GM19372 (cell line): ENCODE results near the gene BLNK.
A peak's percentile ranks its signal among the peaks of the same experiment; 100 is the strongest.
"Not testable (repeated sequence)": the region's sequence is repeated elsewhere in the genome, so short reads cannot be mapped to it uniquely, and the experiment has no call there.

Experiments used
- ATAC-seq: cut with Tn5 transposase; IDR thresholded peaks from one replicate; pipeline ENCODE4 v1.9.1; 2021; ENCODE audit warnings: mild to moderate bottlenecking, low read depth, moderate library complexity; ENCODE audit not compliant: unreplicated experiment

The BLNK gene

DNA sequence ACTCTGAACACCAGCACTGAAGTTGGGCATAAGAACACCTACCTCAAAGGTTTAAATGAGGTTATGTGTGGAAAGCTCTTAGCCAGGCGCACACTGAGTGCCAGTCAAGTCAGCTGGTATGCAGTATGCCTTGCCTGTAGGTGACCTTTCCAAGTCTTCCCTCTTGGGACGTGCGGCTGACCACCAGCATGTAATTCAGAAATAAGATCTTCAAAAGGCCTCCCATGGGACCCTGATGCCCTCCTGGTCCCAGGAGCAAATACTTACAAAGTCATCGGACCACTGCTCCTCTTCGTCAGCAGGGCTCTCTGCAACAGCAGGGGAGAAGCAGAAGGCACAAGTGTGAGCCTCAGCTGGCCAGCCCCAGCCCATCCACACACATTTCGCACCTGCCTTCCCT lies 40.8 kb downstream of the BLNK start:
- no peak for ATAC-seq

GRCh38 chr10:96229568-96230030 lies 41.8 kb downstream of the BLNK start:
- no peak for ATAC-seq

DNA sequence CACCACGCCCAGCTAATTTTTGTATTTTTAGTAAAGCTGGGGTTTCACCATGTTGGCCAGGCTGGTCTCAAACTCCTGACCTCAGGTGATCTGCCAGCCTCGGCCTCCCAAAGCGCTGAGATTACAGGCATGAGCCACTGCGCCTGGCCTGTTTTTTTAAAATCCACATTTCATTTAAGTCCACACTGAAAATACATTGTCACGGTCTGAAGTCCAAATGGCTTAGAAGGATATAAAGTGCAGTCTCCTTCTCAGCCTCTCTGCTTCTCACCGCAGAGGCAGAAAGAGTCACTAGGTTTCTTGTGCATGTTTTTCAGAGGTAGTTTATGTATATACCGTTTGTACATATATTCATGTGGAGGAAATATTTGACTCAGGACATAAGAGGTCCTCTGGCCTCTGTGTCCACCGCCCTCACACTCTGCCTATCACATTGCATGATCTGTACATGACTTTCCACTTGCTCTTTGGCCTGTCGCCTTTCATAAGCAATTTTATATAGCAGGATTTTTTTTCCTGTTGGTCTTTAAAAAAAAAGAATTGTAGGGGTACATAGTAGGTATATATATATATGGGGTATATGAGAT lies 42.9 kb downstream of the BLNK start:
- ATAC-seq = no peak

GRCh38 chr10:96227206-96227605 lies 44.2 kb downstream of the BLNK start:
- no peak for ATAC-seq

GRCh38 chr10:96225119-96225518 lies 46.2 kb downstream of the BLNK start:
- no peak for ATAC-seq

DNA sequence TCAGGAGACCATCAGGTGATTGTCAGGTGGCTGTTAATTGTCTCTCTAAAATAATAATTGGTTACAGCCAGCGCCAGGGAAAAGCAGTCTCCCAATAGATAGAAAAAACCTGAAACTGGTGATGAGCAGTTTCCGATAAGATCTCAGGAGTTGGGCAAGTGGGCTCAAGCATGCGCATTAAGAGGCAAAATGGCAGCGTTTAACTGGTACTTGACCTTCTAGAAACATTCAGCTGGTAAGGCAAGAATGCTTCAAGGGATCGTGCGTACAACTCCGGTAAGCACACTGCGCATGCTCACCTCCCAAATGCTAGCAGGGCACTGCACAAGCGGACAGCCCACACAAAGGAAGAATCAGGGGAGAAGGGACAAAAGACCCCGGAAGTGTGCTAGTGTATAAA lies 48.5 kb downstream of the BLNK start:
- ATAC-seq = no peak

- no peak for ATAC-seq
Measured at GRCh38 chr10:96222441-96222840, 48.9 kb downstream of the BLNK start.

DNA sequence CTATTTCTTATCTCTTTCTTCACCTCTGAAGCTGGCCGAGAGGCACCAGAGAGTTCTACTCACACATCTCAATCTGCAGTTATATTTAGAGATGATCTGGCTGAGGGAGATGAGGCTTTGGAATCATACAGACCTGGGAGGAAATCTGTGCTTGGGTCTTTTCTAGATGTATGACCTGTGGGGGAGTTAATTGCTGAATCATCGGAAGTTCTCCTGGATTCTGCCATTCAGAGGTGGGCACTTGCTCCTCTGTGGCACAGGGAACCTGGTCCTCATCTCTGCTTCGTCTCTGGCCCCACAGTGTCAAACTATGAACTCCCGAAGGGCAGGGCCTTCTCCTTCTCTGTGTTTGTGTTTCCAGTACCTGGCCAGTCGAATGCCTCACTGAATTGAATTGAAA lies 52.5 kb downstream of the BLNK start:
- no peak for ATAC-seq

GRCh38 chr10:96217711-96218110 lies 53.7 kb downstream of the BLNK start:
- no peak for ATAC-seq

DNA sequence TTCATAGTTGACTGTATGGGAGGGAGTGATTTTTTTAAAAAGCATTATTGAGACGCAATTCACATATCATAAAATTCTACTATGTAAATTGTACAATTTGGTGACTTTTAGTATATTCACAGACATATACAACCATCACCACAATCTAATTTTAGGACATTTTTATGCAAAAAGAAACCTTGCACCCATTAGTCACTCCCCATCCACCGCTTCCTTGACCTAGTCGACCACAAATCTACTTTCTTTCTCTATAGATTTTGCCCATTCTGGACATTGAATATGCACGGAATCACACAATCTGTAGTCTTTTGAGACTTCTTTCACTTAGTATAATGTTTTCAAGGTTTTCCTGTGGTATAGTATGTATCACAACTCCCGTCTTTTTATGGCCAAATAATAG lies 54.6 kb downstream of the BLNK start:
- no peak for ATAC-seq

- ATAC-seq = no peak
Measured at GRCh38 chr10:96212911-96213310, 58.5 kb downstream of the BLNK start.

DNA sequence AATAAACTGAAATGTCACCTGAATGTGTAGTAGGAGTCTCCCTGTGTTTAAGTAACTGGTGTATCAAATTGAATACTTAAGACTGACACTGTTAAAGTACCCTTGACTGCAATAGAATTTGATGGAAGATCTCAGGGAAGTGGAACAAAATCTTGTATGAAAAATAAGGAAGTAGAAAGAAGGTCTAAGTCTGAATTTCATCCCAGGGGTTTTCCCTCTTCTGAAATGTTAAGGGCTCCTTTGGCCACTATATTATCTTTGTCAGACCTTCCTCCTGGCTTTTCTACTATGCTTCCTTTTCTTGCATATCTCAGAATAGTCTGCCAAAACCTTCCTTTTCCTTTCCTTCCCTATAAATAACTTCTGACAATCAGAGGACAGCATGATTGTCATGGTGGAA lies 59.6 kb downstream of the BLNK start:
- no peak for ATAC-seq

- no peak for ATAC-seq
Measured at GRCh38 chr10:96208946-96209345, 62.4 kb downstream of the BLNK start.

GRCh38 chr10:96208271-96208670 lies 63.1 kb downstream of the BLNK start:
- peak; percentile 62 for ATAC-seq

GRCh38 chr10:96205580-96205979 lies 65.8 kb downstream of the BLNK start:
- no peak for ATAC-seq

- ATAC-seq = no peak
Measured at GRCh38 chr10:96201525-96201924, 69.8 kb downstream of the BLNK start.

DNA sequence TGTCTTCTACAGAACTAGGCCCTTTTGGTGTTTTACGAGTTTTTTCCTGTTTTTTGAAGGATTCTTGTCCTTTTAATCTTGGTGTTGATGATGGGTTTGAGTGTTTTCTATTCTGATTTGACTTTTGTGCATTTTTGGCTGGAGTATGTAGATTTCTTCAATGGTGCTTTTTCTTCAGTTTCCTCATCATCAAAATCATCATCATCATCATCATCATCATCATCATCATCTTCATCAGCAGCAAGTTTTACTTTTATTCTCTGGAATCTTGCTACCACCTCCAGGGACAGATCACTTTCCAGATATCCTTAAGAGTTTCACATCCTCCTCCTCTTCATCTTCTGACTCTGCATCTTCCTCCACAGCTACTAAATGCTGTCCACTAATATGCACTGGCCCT lies 81.9 kb downstream of the BLNK start:
- not testable (repeated sequence) for ATAC-seq

GRCh38 chr10:96188916-96189315 lies 82.5 kb downstream of the BLNK start:
- ATAC-seq = no peak

DNA sequence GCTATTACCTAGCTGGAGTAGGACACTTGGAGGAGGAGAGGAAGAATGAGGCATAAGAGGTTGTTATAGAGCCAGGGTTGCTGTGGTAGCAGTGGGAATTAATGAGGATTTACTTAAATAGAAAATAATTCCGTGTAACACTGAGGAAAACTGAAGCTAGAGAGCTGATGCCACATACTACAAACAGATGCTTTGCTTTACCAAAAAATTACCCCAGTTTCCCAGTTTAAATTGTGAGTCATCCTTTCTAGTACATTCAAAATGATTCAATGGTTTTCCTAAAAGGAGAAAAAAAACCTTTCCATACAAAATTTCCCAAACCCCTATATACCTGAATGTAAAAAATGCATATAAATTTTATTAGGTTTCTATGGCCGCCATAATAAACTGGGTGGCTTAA lies 82.9 kb downstream of the BLNK start:
- no peak for ATAC-seq

DNA sequence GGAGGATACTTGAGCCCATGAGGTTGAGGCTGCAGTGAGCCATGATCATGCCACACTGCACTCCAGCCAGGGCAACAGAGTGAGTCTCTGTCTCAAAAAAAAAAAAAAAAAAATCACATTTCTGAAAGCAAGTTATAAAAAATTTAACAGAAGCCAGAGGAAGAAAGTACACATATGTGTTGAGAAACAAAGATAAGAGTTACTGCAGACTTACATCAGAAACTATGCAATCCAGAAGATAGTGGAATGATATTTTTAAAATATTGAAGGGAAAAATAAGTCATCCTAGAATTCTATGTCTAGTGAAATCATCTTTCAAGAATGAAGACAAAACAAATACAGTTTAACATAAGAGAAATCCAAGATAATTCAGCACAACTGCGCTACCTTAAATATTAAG lies 94.4 kb downstream of the BLNK start:
- no peak for ATAC-seq

DNA sequence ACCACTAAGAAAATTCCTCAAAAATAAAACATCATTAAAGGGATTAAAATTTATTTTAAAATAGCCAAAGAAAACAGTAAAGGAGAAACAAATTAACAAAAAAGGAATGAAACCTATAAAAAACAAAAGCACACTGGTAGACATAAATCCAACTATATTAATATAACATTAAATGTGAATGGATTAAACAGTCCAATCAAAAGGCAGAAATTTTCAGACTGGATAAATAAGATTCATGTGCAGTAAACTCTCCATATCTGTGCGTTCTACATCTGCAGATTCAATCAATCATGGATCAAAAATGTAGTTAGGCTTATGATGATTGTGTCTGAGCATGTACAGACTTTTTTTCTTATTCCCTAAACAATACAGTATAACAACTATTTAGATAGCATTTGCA lies 98.7 kb downstream of the BLNK start:
- no peak for ATAC-seq

DNA sequence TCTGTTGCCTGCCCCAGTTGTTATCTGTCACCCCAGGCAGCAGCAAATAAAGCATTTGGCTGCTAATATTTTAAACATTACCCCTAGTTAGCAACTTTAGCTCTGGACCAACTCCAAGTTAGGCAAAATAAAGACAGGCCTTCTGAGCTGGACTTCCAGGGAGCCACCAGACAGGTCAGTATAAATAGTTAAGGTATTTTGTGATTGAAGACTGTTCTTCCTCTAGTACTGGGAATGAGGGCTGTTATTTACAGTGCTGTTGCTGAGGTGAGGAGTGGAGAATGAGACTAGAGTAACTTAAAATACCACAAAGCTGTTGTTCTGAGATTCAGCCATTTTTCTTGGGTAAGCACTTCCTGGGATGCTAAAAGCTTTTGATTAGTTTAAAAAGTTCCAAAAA lies 101.1 kb downstream of the BLNK start:
- no peak for ATAC-seq

DNA sequence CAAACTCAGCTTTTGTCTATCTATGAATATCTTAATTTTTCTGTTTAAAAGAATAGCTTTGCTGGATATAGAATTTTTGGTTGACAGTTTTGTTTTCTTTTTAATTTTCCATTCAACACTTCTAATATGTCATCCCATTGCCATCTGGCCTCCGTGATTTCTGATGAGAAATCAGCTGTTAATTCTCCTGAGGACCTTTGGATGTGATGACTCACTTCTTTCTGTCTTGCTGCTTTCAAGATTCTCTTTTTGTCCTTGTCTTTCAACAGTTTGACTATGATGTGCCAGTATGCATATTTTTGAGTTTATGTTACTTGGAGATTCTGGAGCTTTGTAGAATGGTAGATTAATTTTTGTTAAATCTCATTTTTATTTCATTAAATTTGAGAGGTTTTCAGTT lies 102.8 kb downstream of the BLNK start:
- no peak for ATAC-seq
